Measurements from ENCODE around the gene CERK. TPM values are rescaled to one million over a fixed set of nuclear protein-coding genes. Genes with fewer than 3 reads are reported as not detected.

The CERK gene
- total RNA-seq, 1 donor from 2014 or later, result 26.1 TPM

DNA sequence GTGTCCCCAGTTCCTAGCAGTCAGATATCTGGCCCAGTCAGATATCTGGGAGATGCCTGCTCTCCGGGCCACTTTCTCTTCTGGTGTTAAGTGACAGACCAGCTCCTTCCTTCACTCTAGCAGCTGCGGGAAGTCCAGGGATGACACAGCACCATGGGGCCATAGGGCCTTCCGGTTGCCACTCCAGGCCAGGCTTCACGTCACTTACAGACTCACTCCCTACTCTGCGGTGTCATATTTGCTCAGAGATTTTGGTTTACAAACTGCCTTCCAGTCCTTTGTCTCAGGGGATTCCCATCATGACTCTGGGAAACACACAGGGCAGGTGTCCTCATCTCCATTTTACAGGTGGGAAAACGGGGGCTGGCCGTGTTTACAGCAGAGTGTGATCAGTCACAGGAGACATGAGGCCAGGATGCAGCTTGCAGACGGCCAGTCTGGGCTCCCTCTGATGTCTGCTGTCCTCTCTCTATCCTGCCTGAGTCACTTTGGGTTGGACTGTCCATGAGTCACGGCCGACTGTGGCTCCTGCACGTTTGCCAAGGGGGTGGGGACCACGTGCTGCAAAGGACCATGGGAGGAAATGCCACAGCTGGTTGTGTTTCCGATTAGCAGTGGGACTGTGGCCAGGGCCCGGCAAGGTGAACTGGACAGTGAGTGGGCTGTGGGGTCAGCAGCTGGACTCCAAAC is 16.2 kb upstream of the CERK start:
- H3K9me3 ChIP-seq, result peaks cover 9% of the 10 kb centered on the region
- H3K27ac ChIP-seq, result peak overlapping the region; percentile 91
- ATAC-seq, result peak; percentile 87 to 89
- no peaks in the 10 kb centered on the region for H3K27me3 ChIP-seq (ENCODE audit: low read depth)
- intact Hi-C loops (cut with DNase I), result no loop called here
- peaks cover 61% of the 10 kb centered on the region for H3K4me1 ChIP-seq
- peak; percentile 90 for DNase-seq
- H3K4me3 ChIP-seq, result peak overlapping the region; percentile 1
- TF ChIP-seq, protein P1, sequence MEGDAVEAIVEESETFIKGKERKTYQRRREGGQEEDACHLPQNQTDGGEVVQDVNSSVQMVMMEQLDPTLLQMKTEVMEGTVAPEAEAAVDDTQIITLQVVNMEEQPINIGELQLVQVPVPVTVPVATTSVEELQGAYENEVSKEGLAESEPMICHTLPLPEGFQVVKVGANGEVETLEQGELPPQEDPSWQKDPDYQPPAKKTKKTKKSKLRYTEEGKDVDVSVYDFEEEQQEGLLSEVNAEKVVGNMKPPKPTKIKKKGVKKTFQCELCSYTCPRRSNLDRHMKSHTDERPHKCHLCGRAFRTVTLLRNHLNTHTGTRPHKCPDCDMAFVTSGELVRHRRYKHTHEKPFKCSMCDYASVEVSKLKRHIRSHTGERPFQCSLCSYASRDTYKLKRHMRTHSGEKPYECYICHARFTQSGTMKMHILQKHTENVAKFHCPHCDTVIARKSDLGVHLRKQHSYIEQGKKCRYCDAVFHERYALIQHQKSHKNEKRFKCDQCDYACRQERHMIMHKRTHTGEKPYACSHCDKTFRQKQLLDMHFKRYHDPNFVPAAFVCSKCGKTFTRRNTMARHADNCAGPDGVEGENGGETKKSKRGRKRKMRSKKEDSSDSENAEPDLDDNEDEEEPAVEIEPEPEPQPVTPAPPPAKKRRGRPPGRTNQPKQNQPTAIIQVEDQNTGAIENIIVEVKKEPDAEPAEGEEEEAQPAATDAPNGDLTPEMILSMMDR (IDR thresholded peaks at IDR 0.05), result no peak
- no peaks in the 10 kb centered on the region for H3K36me3 ChIP-seq

DNA sequence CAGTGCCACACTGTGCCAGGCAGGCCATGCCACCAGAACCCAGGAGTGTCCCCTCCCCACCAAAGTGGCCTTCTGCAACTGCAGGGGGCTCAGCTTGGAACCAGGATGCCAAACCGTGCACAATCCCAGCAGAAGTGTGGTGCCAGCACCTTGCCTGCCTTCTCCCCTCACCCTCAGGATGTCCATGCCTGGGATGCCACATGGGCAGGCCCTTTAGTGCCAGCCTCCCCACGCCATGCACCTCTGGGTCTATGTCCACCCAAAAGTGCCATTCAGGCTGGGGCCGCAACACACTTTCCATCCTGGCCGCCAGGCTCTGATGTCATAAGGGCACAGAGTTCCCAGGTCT is 15.7 kb upstream of the CERK start:
- Histone ChIP-seq H3K36me3 (no peaks in the 10 kb centered on the region), H3K4me1 (peaks cover 67% of the 10 kb centered on the region), H3K9me3 (peaks cover 9% of the 10 kb centered on the region), H3K27me3 (ENCODE audit: low read depth) (no peaks in the 10 kb centered on the region), H3K4me3 (no peak overlapping the region), H3K27ac (peak overlapping the region; percentile 91)
- TF ChIP-seq, protein P1 (IDR thresholded peaks at IDR 0.05), result no peak
- intact Hi-C loops (cut with DNase I), result no loop called here
- ATAC-seq, result no peak
- no peak for DNase-seq

DNA sequence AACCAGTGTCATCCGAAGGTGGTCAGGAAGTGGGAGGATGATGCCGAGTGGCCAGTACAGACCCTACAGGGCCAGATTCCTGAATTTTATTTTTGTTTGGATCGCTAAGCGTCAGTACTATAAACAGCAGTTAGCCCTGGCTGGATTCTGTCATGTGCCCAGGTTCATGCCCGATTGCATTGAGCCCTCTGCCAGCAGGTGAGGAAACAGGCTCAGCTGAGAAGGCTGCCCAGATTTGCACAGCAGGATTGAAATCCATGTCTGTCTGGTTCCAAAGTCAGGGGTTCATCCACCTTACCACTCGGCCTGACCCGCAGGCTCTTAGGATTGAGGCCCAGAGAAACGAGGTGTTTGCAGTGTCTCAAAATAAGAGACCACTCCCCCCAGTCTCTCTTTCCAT is 15.3 kb upstream of the CERK start:
- Histone ChIP-seq H3K27me3 (ENCODE audit: low read depth) (no peaks in the 10 kb centered on the region), H3K4me1 (peaks cover 65% of the 10 kb centered on the region), H3K4me3 (no peak overlapping the region), H3K36me3 (no peaks in the 10 kb centered on the region), H3K9me3 (peaks cover 9% of the 10 kb centered on the region), H3K27ac (peak overlapping the region; percentile 91)
- DNase-seq, result no peak
- intact Hi-C loops (cut with DNase I), result no loop called here
- TF ChIP-seq, protein P1 (IDR thresholded peaks at IDR 0.05), result no peak
- no peak for ATAC-seq

DNA sequence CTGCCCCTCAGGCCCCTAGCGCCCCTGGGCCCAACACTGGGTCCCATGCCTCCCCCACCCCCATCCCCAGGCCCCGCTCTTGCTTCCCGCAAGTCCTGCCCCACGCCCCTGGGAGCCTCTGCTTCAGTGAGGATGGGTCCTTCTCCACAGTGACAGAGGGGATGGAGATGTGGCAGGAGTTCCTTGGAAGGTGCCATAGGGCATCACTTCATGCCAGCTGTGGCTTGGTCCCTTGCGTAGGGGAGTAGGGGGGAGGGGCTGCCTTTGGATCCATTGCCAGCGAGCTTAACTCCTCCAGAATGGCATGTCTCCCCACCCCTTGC is 14.9 kb upstream of the CERK start:
- Histone ChIP-seq H3K36me3 (no peaks in the 10 kb centered on the region), H3K9me3 (peaks cover 9% of the 10 kb centered on the region), H3K27me3 (ENCODE audit: low read depth) (no peaks in the 10 kb centered on the region), H3K4me3 (no peak overlapping the region), H3K4me1 (peaks cover 61% of the 10 kb centered on the region), H3K27ac (peak overlapping the region; percentile 91)
- TF ChIP-seq, protein P1 (IDR thresholded peaks at IDR 0.05), result no peak
- ATAC-seq, result no peak
- no peak for DNase-seq
- intact Hi-C loops (cut with DNase I), result no loop called here

DNA sequence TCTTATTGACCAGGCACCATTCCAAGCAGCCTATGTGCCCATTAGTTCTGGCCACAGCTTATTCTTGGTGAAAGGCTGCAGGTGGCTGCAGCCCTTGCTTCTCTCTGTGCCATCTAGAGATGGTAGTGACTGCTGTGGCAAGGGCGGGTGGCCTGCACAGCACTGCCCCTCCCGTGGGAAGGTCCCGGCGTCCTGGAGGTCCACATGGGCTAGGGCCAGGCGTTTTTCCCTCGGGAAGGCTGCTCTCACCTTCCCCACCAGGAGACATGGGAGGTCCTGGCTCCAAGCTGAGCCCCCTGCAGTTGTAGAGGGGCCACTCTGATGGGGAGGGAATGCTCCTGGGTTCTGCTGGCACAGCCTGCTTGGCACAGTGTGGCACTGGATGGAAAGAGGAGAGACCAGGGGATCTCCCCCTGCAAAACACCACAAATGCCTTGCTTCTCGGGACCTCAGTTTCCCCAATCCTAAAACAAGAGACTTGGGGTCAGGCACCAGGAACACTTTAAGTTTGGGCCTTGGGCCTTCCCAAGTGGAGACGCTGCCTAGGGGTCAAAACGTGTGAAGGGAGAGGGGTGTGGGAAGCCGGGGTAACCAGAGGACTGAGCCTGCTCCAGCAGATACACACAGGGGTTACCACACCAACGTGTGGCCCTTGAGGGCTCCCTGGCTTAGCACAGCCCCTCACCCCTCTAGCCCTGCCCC is 14.4 kb upstream of the CERK start:
- Histone ChIP-seq H3K27me3 (ENCODE audit: low read depth) (no peaks in the 10 kb centered on the region), H3K36me3 (no peaks in the 10 kb centered on the region), H3K4me1 (peaks cover 61% of the 10 kb centered on the region), H3K27ac (no peak overlapping the region), H3K9me3 (peaks cover 9% of the 10 kb centered on the region), H3K4me3 (no peak overlapping the region)
- intact Hi-C loops (cut with DNase I), result no loop called here
- TF ChIP-seq, protein P1 (IDR thresholded peaks at IDR 0.05), result no peak
- ATAC-seq (no peak), DNase-seq (no peak)
